HepG2 (cell line): ENCODE results near the gene ACTR6. TPM values are rescaled to one million over a fixed set of nuclear protein-coding genes. Genes with fewer than 3 reads are reported as not detected.

ENCODE experiments used
- ATAC-seq: fragments of 200-7000 bp; cut with Tn5 transposase; 3 replicates; pipeline ENCODE4 v1.9.1; 2020; ENCODE audit warnings: mild to moderate bottlenecking, moderate library complexity
- BruUV-seq: library from RNA; stranded (reverse); fragments of 400-500 nt; replicated peaks from 2 replicates; lab custom pipeline; 2021; lab: Mats Ljungman, UMichigan
- CTCF ChIA-PET: fragments of 300-600 bp; formaldehyde crosslinking; extraction: SDS; loops from one replicate; lab custom pipeline; 2021; ENCODE audit warnings: low total read pairs, inconsistent platforms, low intra/inter-chr PET ratio; lab: Yijun Ruan, JAX
- POLR2A ChIA-PET: fragments of 350-600 bp; sonication (Branson Sonifier 250); formaldehyde crosslinking; loops from one replicate; lab custom pipeline; 2020; ENCODE audit warnings: antibody characterized with exemption, inconsistent platforms; lab: Yijun Ruan, JAX
- DNase-seq: peaks from one replicate; pipeline ENCODE4 v3.0.0-alpha.2; 2015; ENCODE audit warnings: low spot score
- FAIRE-seq: peaks from 3 replicates; lab custom pipeline; 2011; peaks lifted over from hg19 to GRCh38; lab: Jason Lieb, UNC
- H2AFZ ChIP-seq: one replicate; pipeline ENCODE4 v1.6.1; 2011; ENCODE audit warnings: low read length, inconsistent platforms
- H3K27ac ChIP-seq: fragments of 300-600 bp; 3 replicates; pipeline ENCODE4 v1.8.0; 2011; ENCODE audit warnings: mixed run types, mild to moderate bottlenecking, mixed read lengths, low read length, inconsistent platforms; ENCODE audit not compliant: insufficient read depth; ENCODE audit errors: extremely low read length
- H3K27me3 ChIP-seq, 2 experiments: fragments of 200-600 bp in 1 of 2; 2 replicates in 1 of 2; 3 replicates in 1 of 2; pipeline versions ENCODE4 v1.6.0 to v1.8.0; 2011; ENCODE audit warnings: low read length in 2 of 2, mild to moderate bottlenecking in 2 of 2, moderate library complexity in 2 of 2, inconsistent platforms in 1 of 2; ENCODE audit not compliant: insufficient read depth in 2 of 2, control insufficient read depth in 1 of 2
- H3K36me3 ChIP-seq, 2 experiments: fragments of 200-600 bp in 1 of 2; replicated peaks in 1 of 2; 2 replicates in 1 of 2; 3 replicates in 1 of 2; pipeline versions ENCODE4 v1.5.1 to v1.8.0; 2011; ENCODE audit warnings: low read length in 2 of 2, inconsistent platforms in 1 of 2; ENCODE audit not compliant: insufficient read depth in 2 of 2, control insufficient read depth in 1 of 2
- H3K4me1 ChIP-seq: 2 replicates; pipeline ENCODE4 v1.5.1; 2012; ENCODE audit warnings: low read length, inconsistent platforms; ENCODE audit not compliant: insufficient read depth
- H3K4me2 ChIP-seq: 2 replicates; pipeline ENCODE4 v1.6.0; 2011; ENCODE audit warnings: low read depth, low read length, inconsistent platforms
- H3K4me3 ChIP-seq, 3 experiments: fragments of 200-600 bp in 1 of 3; sonication (generic), shearing (Covaris generic) in 1 of 3; replicated peaks in 1 of 3; 2 replicates each; pipeline ENCODE4 v1.5.1; 2011 to 2016; ENCODE audit warnings: low read length in 3 of 3, inconsistent platforms in 2 of 3, low read depth in 2 of 3, mild to moderate bottlenecking in 2 of 3, control low read depth in 1 of 3, mixed read lengths in 1 of 3; ENCODE audit not compliant: insufficient read depth in 1 of 3
- H3K79me2 ChIP-seq: one replicate; pipeline ENCODE4 v1.6.1; 2011; ENCODE audit warnings: low read length, inconsistent platforms; ENCODE audit not compliant: insufficient read depth
- H3K9ac ChIP-seq: 2 replicates; pipeline ENCODE4 v1.6.0; 2011; ENCODE audit warnings: mild to moderate bottlenecking, low read depth, low read length, inconsistent platforms; ENCODE audit not compliant: insufficient read depth
- H3K9me3 ChIP-seq: 2 replicates; pipeline ENCODE4 v1.5.1; 2012; ENCODE audit warnings: mild to moderate bottlenecking, low read length
- H4K20me1 ChIP-seq: 2 replicates; pipeline ENCODE4 v1.6.0; 2011; ENCODE audit warnings: inconsistent platforms, mild to moderate bottlenecking, low read length, moderate library complexity; ENCODE audit not compliant: insufficient read depth
- ARHGAP35 ChIP-seq: sonication (generic); formaldehyde crosslinking; IDR thresholded peaks from 2 replicates; pipeline ENCODE4 v1.9.0; 2022; ENCODE audit warnings: mild to moderate bottlenecking, inconsistent platforms, moderate library complexity, missing genetic modification reagents, borderline replicate concordance
- CTCF ChIP-seq: sonication (generic); formaldehyde crosslinking; IDR thresholded peaks from 2 replicates; pipeline ENCODE4 v1.5.0; 2020; ENCODE audit warnings: mild to moderate bottlenecking, missing genetic modification reagents, moderate library complexity
- DR1 ChIP-seq: sonication (generic); formaldehyde crosslinking; IDR thresholded peaks from 2 replicates; pipeline ENCODE4 v1.8.0; 2021; ENCODE audit warnings: mild to moderate bottlenecking, missing genetic modification reagents, inconsistent platforms
- KLF13 ChIP-seq: sonication (generic); formaldehyde crosslinking; IDR thresholded peaks from 2 replicates; pipeline ENCODE4 v1.4.0; 2020; ENCODE audit warnings: mild to moderate bottlenecking, missing genetic modification reagents
- MTF1 ChIP-seq: sonication (generic); formaldehyde crosslinking; IDR thresholded peaks from 2 replicates; pipeline ENCODE4 v1.5.0; 2020; ENCODE audit warnings: missing genetic modification reagents
- MTF2 ChIP-seq: sonication (generic); formaldehyde crosslinking; IDR thresholded peaks from 2 replicates; pipeline ENCODE4 v1.5.0; 2020; ENCODE audit warnings: missing genetic modification reagents, borderline replicate concordance
- PHB2 ChIP-seq: fragments of 450-650 bp; IDR thresholded peaks from 2 replicates; pipeline ENCODE4 v1.6.1; 2018; ENCODE audit not compliant: partially characterized antibody
- RFXAP ChIP-seq: sonication (generic); formaldehyde crosslinking; IDR thresholded peaks from 2 replicates; pipeline ENCODE4 v1.4.0; 2020; ENCODE audit warnings: missing genetic modification reagents, borderline replicate concordance
- SOX6 ChIP-seq, 2 experiments: fragments of 450-650 bp in 1 of 2; sonication (generic) in 1 of 2; formaldehyde crosslinking in 1 of 2; IDR thresholded peaks; 2 replicates each; pipeline versions ENCODE4 v1.4.0 to v1.6.1; 2017 to 2020; ENCODE audit warnings: antibody characterized with exemption in 1 of 2, mild to moderate bottlenecking in 1 of 2, missing genetic modification reagents in 1 of 2
- SP140L ChIP-seq: sonication (generic); formaldehyde crosslinking; IDR thresholded peaks from 2 replicates; pipeline ENCODE4 v1.4.0; 2020; ENCODE audit warnings: missing genetic modification reagents, borderline replicate concordance
- SRSF1 ChIP-seq: fragments of 200-400 bp; formaldehyde crosslinking; optimal IDR thresholded peaks from 2 replicates; pipeline ENCODE3; 2017; ENCODE audit warnings: mild to moderate bottlenecking, low read depth, low read length, moderate library complexity
- U2AF1 ChIP-seq: fragments of 200-400 bp; formaldehyde crosslinking; optimal IDR thresholded peaks from 2 replicates; pipeline ENCODE3; 2017; ENCODE audit warnings: mild to moderate bottlenecking, low read depth, low read length
- ZBTB38 ChIP-seq: sonication (generic); formaldehyde crosslinking; IDR thresholded peaks from 2 replicates; pipeline ENCODE4 v1.5.1; 2020; ENCODE audit warnings: mild to moderate bottlenecking, missing genetic modification reagents
- ZMAT5 ChIP-seq: sonication (generic); formaldehyde crosslinking; IDR thresholded peaks from 2 replicates; pipeline ENCODE4 v1.5.0; 2020; ENCODE audit warnings: mild to moderate bottlenecking, low read depth, missing genetic modification reagents, borderline replicate concordance
- ZNF510 ChIP-seq: sonication (generic); formaldehyde crosslinking; IDR thresholded peaks from 2 replicates; pipeline ENCODE4 v1.4.0; 2020; ENCODE audit warnings: low read depth, mild to moderate bottlenecking, missing genetic modification reagents
- ZNF598 ChIP-seq: sonication (generic); formaldehyde crosslinking; IDR thresholded peaks from 2 replicates; pipeline ENCODE4 v1.5.1; 2020; ENCODE audit warnings: mild to moderate bottlenecking, missing genetic modification reagents, borderline replicate concordance
- ZNF614 ChIP-seq: IDR thresholded peaks from 2 replicates; pipeline ENCODE4 v1.6.1; 2018; ENCODE audit warnings: missing biosample characterization, missing genetic modification reagents, inconsistent platforms, borderline replicate concordance
- ZNF672 ChIP-seq: sonication (generic); formaldehyde crosslinking; IDR thresholded peaks from 2 replicates; pipeline ENCODE4 v1.8.1; 2022; ENCODE audit warnings: missing genetic modification reagents
- ZSCAN29 ChIP-seq: sonication (generic); formaldehyde crosslinking; conservative IDR thresholded peaks from 2 replicates; pipeline ENCODE4 v1.4.0; 2020; ENCODE audit warnings: mild to moderate bottlenecking, missing genetic modification reagents
- WGBS: methylation state at CpG from one replicate; pipeline ENCODE4 v1.1.6; 2017; ENCODE audit warnings: low lambda C conversion rate; 5-methylcytosine and 5-hydroxymethylcytosine counted together
- in situ Hi-C: cut with HindIII; loops from 2 replicates; pipeline ENCODE4 v1.10.0; 2017; ENCODE audit warnings: low pct_unique_long_range_greater_than_20kb; ENCODE audit not compliant: extremely low pct_ligation_motif_present
- intact Hi-C: fragments of 100-400 bp; cut with micrococcal nuclease; formaldehyde crosslinking; loops from one replicate; pipeline ENCODE4 v1.10.0; 2022; ENCODE audit not compliant: unreplicated experiment
- polyA plus RNA-seq, 8 experiments: library from polyadenylated mRNA; depleted of rRNA in 3 of 8; stranded (reverse) in 7 of 8; unstranded in 1 of 8; fragments of >200 nt; fragmentation: Illumina TruSeq in 4 of 8; extraction: Trizol in 4 of 8; gene quantifications; 2 replicates each; pipeline versions ENCODE4 v1.2.1 to v1.2.3, GENCODE V29; 2011 to 2016; ENCODE audit warnings: low read depth in 4 of 8, missing spikeins in 1 of 8, mixed read lengths in 1 of 8; ENCODE audit not compliant: insufficient read depth in 1 of 8
- total RNA-seq, 5 experiments: library from RNA; depleted of rRNA; stranded (reverse); fragments of >200 nt; fragmentation: Illumina TruSeq; extraction: Trizol; gene quantifications; 2 replicates each; pipeline ENCODE4 v1.2.3, GENCODE V29; 2016; ENCODE audit warnings: low read depth in 1 of 5

Gene ACTR6
- total and polyA plus RNA-seq, 2 of the 13 experiments (the other 11 are each of a cell fraction or from before 2014, with no cell fraction given) = 12.9 to 22.4 TPM

- no TSS peak for BruUV-seq
- intact Hi-C loops = no loop called here
- ChIA-PET POLR2A (interaction anchor here (0.6 to 1.4 kb wide), 2 partner anchors 8 to 30 kb away, joined by 4 to 5 read pairs; partner anchors contain the start of gene ACTR6), CTCF (no interaction called here)
- no peak for FAIRE-seq
- H3K4me2 ChIP-seq = no peak overlapping the region
- peaks cover 2 to 9% of the 10 kb centered on the region in 2 experiments; a peak in 4 of 5 replicates for H3K36me3 ChIP-seq
- no peak for DNase-seq
- H3K79me2 ChIP-seq = no peaks in the 10 kb centered on the region
- no peak overlapping the region for H3K27ac ChIP-seq
- in situ Hi-C loops = no loop called here
- no peaks in the 10 kb centered on the region for H3K9me3 ChIP-seq
- no peak overlapping the region for H2AFZ ChIP-seq
- ATAC-seq = no peak
- TF ChIP-seq U2AF1 (no peak), ZSCAN29 (CRISPR knock-in tag) (no peak), RFXAP (CRISPR knock-in tag) (no peak), MTF2 (CRISPR knock-in tag) (no peak), ZNF598 (CRISPR knock-in tag) (no peak), PHB2 (no peak), MTF1 (CRISPR knock-in tag) (no peak), SRSF1 (no peak)
- H3K4me3 ChIP-seq = no peak overlapping the region
- peaks cover 17% of the 10 kb centered on the region for H3K4me1 ChIP-seq
- no peaks in the 10 kb centered on the region for H3K27me3 ChIP-seq
- no peak overlapping the region for H3K9ac ChIP-seq
- no peaks in the 10 kb centered on the region for H4K20me1 ChIP-seq
Observed at GRCh38 chr12:100171248-100171647, 29.4 kb upstream of the ACTR6 start.

GRCh38 chr12:100173111-100173510, 27.5 kb upstream of the ACTR6 start:
- POLR2A ChIA-PET = no interaction called here
- H3K4me3 ChIP-seq = no peak overlapping the region
- in situ Hi-C loops = no loop called here
- DNase-seq (no peak), ATAC-seq (no peak), FAIRE-seq (no peak)
- no peaks in the 10 kb centered on the region for H3K9me3 ChIP-seq
- intact Hi-C loops = no loop called here
- no peak overlapping the region for H2AFZ ChIP-seq
- H3K4me1 ChIP-seq = peaks cover 27% of the 10 kb centered on the region
- H3K4me2 ChIP-seq = no peak overlapping the region
- no peak overlapping the region for H3K9ac ChIP-seq
- no peak overlapping the region for H3K27ac ChIP-seq
- BruUV-seq = no TSS peak
- no peaks in the 10 kb centered on the region for H4K20me1 ChIP-seq
- H3K79me2 ChIP-seq = no peaks in the 10 kb centered on the region
- no peaks in the 10 kb centered on the region for H3K27me3 ChIP-seq
- peaks cover 2 to 16% of the 10 kb centered on the region in 2 experiments; a peak in 4 of 5 replicates for H3K36me3 ChIP-seq
- CTCF ChIA-PET = no interaction called here
- 97% methylated on average over 4 of the region's 6 CpGs for WGBS
- TF ChIP-seq ARHGAP35 (CRISPR knock-in tag) (no peak), KLF13 (CRISPR knock-in tag) (no peak), ZNF672 (no peak), CTCF (CRISPR knock-in tag) (no peak), ZNF510 (CRISPR knock-in tag) (no peak), SP140L (CRISPR knock-in tag) (no peak), SOX6 (IDR thresholded peaks at IDR 0.05) (no peak), SOX6 (CRISPR knock-in tag; IDR thresholded peaks at IDR 0.05) (no peak), DR1 (no peak), ZMAT5 (CRISPR knock-in tag) (no peak), ZBTB38 (no peak), ZNF614 (CRISPR knock-in tag) (no peak)
